Esophagus muscularis mucosa (tissue), 4 donors: Measurements from ENCODE around the gene TTC34.

Experiments
- EP300 ChIP-seq: sonication (generic); formaldehyde crosslinking; IDR thresholded peaks from one replicate; pipeline ENCODE4 v1.6.1; 2017; ENCODE audit warnings: antibody characterized with exemption
- POLR2A ChIP-seq: fragments of 450-650 bp; IDR thresholded peaks from one replicate; pipeline ENCODE4 v1.6.1; 2017; ENCODE audit warnings: antibody characterized with exemption, moderate library complexity, mild to moderate bottlenecking, low read depth
- POLR2AphosphoS5 ChIP-seq, 2 donors: sonication (generic); formaldehyde crosslinking; IDR thresholded peaks; one replicate each; pipeline ENCODE4 v1.6.1; 2017; ENCODE audit warnings: antibody characterized with exemption in 2 of 2
- TF ChIP-seq, protein P1 (sequence below), 3 experiments: fragments of 200-600 bp in 2 of 3; fragments of 450-650 bp in 1 of 3; sonication (generic) in 2 of 3; IDR thresholded peaks; one replicate each; pipeline ENCODE4 v1.5.1; 2017 to 2019; ENCODE audit warnings: antibody characterized with exemption in 3 of 3, mild to moderate bottlenecking in 2 of 3, moderate library complexity in 1 of 3

DNA sequence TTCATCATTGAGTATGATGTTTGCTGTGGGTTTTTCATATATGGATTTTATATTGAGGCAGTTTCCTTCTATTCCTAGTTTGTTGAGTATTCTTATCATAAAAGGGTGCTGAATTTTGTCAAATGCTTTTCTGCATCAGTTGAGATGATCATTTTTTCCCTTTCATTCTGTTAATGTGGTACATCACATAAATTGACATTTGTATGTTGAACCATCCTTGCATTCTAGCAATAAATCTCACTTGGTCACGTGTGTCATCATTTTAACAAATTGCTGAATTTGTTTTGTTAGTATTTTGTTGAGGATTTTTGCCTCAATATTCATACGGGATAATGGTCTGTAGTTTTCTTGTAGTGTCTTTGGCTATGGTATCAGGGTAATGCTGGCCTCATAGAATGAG, 19.9 kb downstream of the TTC34 start:
- TF ChIP-seq, protein P1, sequence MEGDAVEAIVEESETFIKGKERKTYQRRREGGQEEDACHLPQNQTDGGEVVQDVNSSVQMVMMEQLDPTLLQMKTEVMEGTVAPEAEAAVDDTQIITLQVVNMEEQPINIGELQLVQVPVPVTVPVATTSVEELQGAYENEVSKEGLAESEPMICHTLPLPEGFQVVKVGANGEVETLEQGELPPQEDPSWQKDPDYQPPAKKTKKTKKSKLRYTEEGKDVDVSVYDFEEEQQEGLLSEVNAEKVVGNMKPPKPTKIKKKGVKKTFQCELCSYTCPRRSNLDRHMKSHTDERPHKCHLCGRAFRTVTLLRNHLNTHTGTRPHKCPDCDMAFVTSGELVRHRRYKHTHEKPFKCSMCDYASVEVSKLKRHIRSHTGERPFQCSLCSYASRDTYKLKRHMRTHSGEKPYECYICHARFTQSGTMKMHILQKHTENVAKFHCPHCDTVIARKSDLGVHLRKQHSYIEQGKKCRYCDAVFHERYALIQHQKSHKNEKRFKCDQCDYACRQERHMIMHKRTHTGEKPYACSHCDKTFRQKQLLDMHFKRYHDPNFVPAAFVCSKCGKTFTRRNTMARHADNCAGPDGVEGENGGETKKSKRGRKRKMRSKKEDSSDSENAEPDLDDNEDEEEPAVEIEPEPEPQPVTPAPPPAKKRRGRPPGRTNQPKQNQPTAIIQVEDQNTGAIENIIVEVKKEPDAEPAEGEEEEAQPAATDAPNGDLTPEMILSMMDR (IDR thresholded peaks at IDR 0.05), result no peak
- TF ChIP-seq POLR2AphosphoS5 (IDR thresholded peaks at IDR 0.05) (no peak), EP300 (no peak), POLR2A (no peak)
